ENCODE data around the gene LASP1.

The LASP1 gene

GRCh38 chr17:38897176-38897575 lies 27.3 kb downstream of the LASP1 start:
- no peaks in the 10 kb centered on the region for H3K27me3 ChIP-seq (ENCODE audit: insufficient read depth, low read length, poor library complexity)
- H3K27ac ChIP-seq (ENCODE audit: low read length), result peak overlapping the region; percentile 95
- ATAC-seq (ENCODE audit: insufficient read depth, low read depth) (no peak), DNase-seq (no peak)
- H3K9ac ChIP-seq (ENCODE audit: low read depth, low read length), result peak overlapping the region; percentile 49
- no peak for TF ChIP-seq CTCF (IDR thresholded peaks at IDR 0.05; ENCODE audit: borderline replicate concordance, extremely low read depth, low read length, poor library complexity, severe bottlenecking)
- TF ChIP-seq EZH2 (IDR thresholded peaks at IDR 0.05; ENCODE audit: borderline replicate concordance, low read depth, low read length, severe bottlenecking), result no peak
- H3K4me3 ChIP-seq (ENCODE audit: low read depth in 1 of 2, low read length in 2 of 2), result 0 out of 4 replicates have a peak overlapping the region, but pooled peaks of 1 of the 2 experiments have one; percentile 40
- H3K4me2 ChIP-seq (ENCODE audit: insufficient read depth, low read length), result peak overlapping the region; percentile 56
- peaks cover 48% of the 10 kb centered on the region for H3K4me1 ChIP-seq (ENCODE audit: insufficient read depth, low read length)
- no peak overlapping the region for H2AFZ ChIP-seq (ENCODE audit: low read depth, low read length)
- no peaks in the 10 kb centered on the region for H3K9me3 ChIP-seq (ENCODE audit: insufficient read depth, low read length, severe bottlenecking)
- peaks cover 81% of the 10 kb centered on the region for H3K36me3 ChIP-seq (ENCODE audit: insufficient read depth, low read length)
- peaks cover 7% of the 10 kb centered on the region; the same call in 1 of the 2 replicates for H4K20me1 ChIP-seq (ENCODE audit: insufficient read depth, low read length)
- peaks cover 14% of the 10 kb centered on the region for H3K79me2 ChIP-seq (ENCODE audit: insufficient read depth, low read length)

- Histone ChIP-seq H3K4me1 (ENCODE audit: insufficient read depth, low read length) (peaks cover 48% of the 10 kb centered on the region), H4K20me1 (ENCODE audit: insufficient read depth, low read length) (peaks cover 7% of the 10 kb centered on the region; the same call in 1 of the 2 replicates), H3K36me3 (ENCODE audit: insufficient read depth, low read length) (peaks cover 76% of the 10 kb centered on the region), H2AFZ (ENCODE audit: low read depth, low read length) (no peak overlapping the region), H3K4me2 (ENCODE audit: insufficient read depth, low read length) (peak overlapping the region; percentile 56), H3K27me3 (ENCODE audit: insufficient read depth, low read length, poor library complexity) (no peaks in the 10 kb centered on the region), H3K9me3 (ENCODE audit: insufficient read depth, low read length, severe bottlenecking) (no peaks in the 10 kb centered on the region), H3K27ac (ENCODE audit: low read length) (peak overlapping the region; percentile 95), H3K79me2 (ENCODE audit: insufficient read depth, low read length) (peaks cover 14% of the 10 kb centered on the region), H3K9ac (ENCODE audit: low read depth, low read length) (peak overlapping the region; percentile 49), H3K4me3 (ENCODE audit: low read depth in 1 of 2, low read length in 2 of 2) (peak overlapping the region in 1 of 2 experiments; percentile 40; a peak in 2 of 4 replicates)
- ATAC-seq (ENCODE audit: insufficient read depth, low read depth) (no peak; the same call in 2 of the 3 replicates), DNase-seq (no peak)
- TF ChIP-seq EZH2 (IDR thresholded peaks at IDR 0.05; ENCODE audit: borderline replicate concordance, low read depth, low read length, severe bottlenecking) (no peak), CTCF (IDR thresholded peaks at IDR 0.05; ENCODE audit: borderline replicate concordance, extremely low read depth, low read length, poor library complexity, severe bottlenecking) (no peak)
These were observed 27.9 kb downstream of the LASP1 start for GRCh38 chr17:38897671-38898290.

GRCh38 chr17:38898291-38898679 lies 28.4 kb downstream of the LASP1 start:
- Histone ChIP-seq H3K4me2 (ENCODE audit: insufficient read depth, low read length) (peak overlapping the region; percentile 56), H3K4me1 (ENCODE audit: insufficient read depth, low read length) (peaks cover 48% of the 10 kb centered on the region), H3K4me3 (ENCODE audit: low read depth in 1 of 2, low read length in 2 of 2) (peak overlapping the region in 1 of 2 experiments; percentile 40; a peak in 2 of 4 replicates), H3K79me2 (ENCODE audit: insufficient read depth, low read length) (peaks cover 19% of the 10 kb centered on the region), H3K27me3 (ENCODE audit: insufficient read depth, low read length, poor library complexity) (no peaks in the 10 kb centered on the region), H3K27ac (ENCODE audit: low read length) (peak overlapping the region; percentile 95), H4K20me1 (ENCODE audit: insufficient read depth, low read length) (peaks cover 8% of the 10 kb centered on the region), H2AFZ (ENCODE audit: low read depth, low read length) (peak overlapping the region; percentile 74; the same call in 1 of the 2 replicates), H3K36me3 (ENCODE audit: insufficient read depth, low read length) (peaks cover 76% of the 10 kb centered on the region), H3K9ac (ENCODE audit: low read depth, low read length) (peak overlapping the region; percentile 49), H3K9me3 (ENCODE audit: insufficient read depth, low read length, severe bottlenecking) (no peaks in the 10 kb centered on the region)
- TF ChIP-seq CTCF (IDR thresholded peaks at IDR 0.05; ENCODE audit: borderline replicate concordance, extremely low read depth, low read length, poor library complexity, severe bottlenecking) (no peak), EZH2 (IDR thresholded peaks at IDR 0.05; ENCODE audit: borderline replicate concordance, low read depth, low read length, severe bottlenecking) (no peak)
- peak; percentile 61 for DNase-seq
- peak; percentile 51 for ATAC-seq (ENCODE audit: insufficient read depth, low read depth)

All from DND-41 (cell line).